Mesendoderm (in vitro differentiated cells): ENCODE data around the gene DERA.
"Not testable (repeated sequence)": the region's sequence is repeated elsewhere in the genome, so short reads cannot be mapped to it uniquely, and the experiment has no call there.

Experiments used
- DNase-seq: peaks from one replicate; pipeline ENCODE4 v3.0.0; 2013
- H2AK5ac ChIP-seq: 2 replicates; pipeline ENCODE4 v1.6.1; 2013; ENCODE audit warnings: low read length, inconsistent platforms
- H2BK120ac ChIP-seq: 2 replicates; pipeline ENCODE4 v1.6.1; 2013; ENCODE audit warnings: low read depth, mild to moderate bottlenecking, low read length, moderate library complexity, mixed read lengths
- H2BK15ac ChIP-seq: replicated peaks from 2 replicates; pipeline ENCODE4 v1.6.1; 2013; ENCODE audit warnings: low read depth, mild to moderate bottlenecking, moderate library complexity
- H2BK5ac ChIP-seq: 2 replicates; pipeline ENCODE4 v1.6.1; 2013; ENCODE audit warnings: low read length, inconsistent platforms
- H3K18ac ChIP-seq: 2 replicates; pipeline ENCODE4 v1.6.1; 2013; ENCODE audit warnings: mild to moderate bottlenecking, low read length, mixed read lengths
- H3K23ac ChIP-seq: one replicate; pipeline ENCODE4 v1.6.1; 2013; ENCODE audit warnings: low read length
- H3K27ac ChIP-seq: 2 replicates; pipeline ENCODE4 v1.5.1; 2013; ENCODE audit warnings: low read depth, mild to moderate bottlenecking, inconsistent platforms, low read length, moderate library complexity
- H3K27me3 ChIP-seq: 2 replicates; pipeline ENCODE4 v1.6.1; 2013; ENCODE audit warnings: low read length, control low read depth, mild to moderate bottlenecking, inconsistent platforms; ENCODE audit not compliant: insufficient read depth, poor library complexity
- H3K36me3 ChIP-seq: 2 replicates; pipeline ENCODE4 v1.6.1; 2013; ENCODE audit warnings: low read length, inconsistent platforms; ENCODE audit not compliant: control insufficient read depth, insufficient read depth
- H3K4ac ChIP-seq: one replicate; pipeline ENCODE4 v1.6.1; 2013; ENCODE audit warnings: low read depth, mild to moderate bottlenecking, low read length, moderate library complexity
- H3K4me1 ChIP-seq: 2 replicates; pipeline ENCODE4 v1.6.1; 2013; ENCODE audit warnings: low read depth, low read length, inconsistent platforms; ENCODE audit not compliant: control insufficient read depth
- H3K4me2 ChIP-seq: 2 replicates; pipeline ENCODE4 v1.6.1; 2013; ENCODE audit warnings: low read length
- H3K4me3 ChIP-seq: 2 replicates; pipeline ENCODE4 v1.5.1; 2013; ENCODE audit warnings: mild to moderate bottlenecking, low read length
- H3K56ac ChIP-seq: one replicate; pipeline ENCODE4 v1.6.1; 2013; ENCODE audit warnings: low read length
- H3K79me1 ChIP-seq: 2 replicates; pipeline ENCODE4 v1.6.1; 2013; ENCODE audit warnings: low read length, inconsistent platforms
- H3K79me2 ChIP-seq: 2 replicates; pipeline ENCODE4 v1.6.1; 2013; ENCODE audit warnings: mild to moderate bottlenecking, low read length; ENCODE audit not compliant: control insufficient read depth, insufficient read depth
- H3K9ac ChIP-seq: 2 replicates; pipeline ENCODE4 v1.6.1; 2013; ENCODE audit warnings: low read length, inconsistent platforms
- H4K5ac ChIP-seq: one replicate; pipeline ENCODE4 v1.6.1; 2013; ENCODE audit warnings: low read length
- H4K8ac ChIP-seq: one replicate; pipeline ENCODE4 v1.6.1; 2013; ENCODE audit warnings: low read depth, mild to moderate bottlenecking, control low read depth, low read length, moderate library complexity
- WGBS: extraction: QIAGEN DNeasy Blood & Tissue Kit; methylation state at CpG from one replicate; pipeline ENCODE4 v1.1.7; 2013; ENCODE audit warnings: low lambda C conversion rate, missing lambda C conversion rate; ENCODE audit not compliant: insufficient coverage; ENCODE audit errors: extremely low coverage; 5-methylcytosine and 5-hydroxymethylcytosine counted together

DERA gene

DNA sequence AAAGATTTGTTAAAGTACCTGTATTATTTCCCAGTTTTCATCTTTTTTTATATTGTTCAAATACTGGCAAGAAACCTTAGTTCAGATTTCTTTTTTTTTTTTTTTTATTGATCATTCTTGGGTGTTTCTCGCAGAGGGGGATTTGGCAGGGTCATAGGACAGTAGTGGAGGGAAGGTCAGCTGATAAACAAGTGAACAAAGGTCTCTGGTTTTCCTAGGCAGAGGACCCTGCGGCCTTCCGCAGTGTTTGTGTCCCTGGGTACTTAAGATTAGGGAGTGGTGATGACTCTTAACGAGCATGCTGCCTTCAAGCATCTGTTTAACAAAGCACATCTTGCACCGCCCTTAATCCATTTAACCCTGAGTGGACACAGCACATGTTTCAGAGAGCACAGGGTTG lies 799 bp downstream of the DERA start:
- H2BK15ac ChIP-seq, DNase-seq, H3K23ac ChIP-seq, H3K18ac ChIP-seq, H3K4ac ChIP-seq, H3K27me3 ChIP-seq, H3K4me1 ChIP-seq, H4K5ac ChIP-seq, H3K36me3 ChIP-seq, H3K4me3 ChIP-seq, H2BK5ac ChIP-seq, H3K79me1 ChIP-seq, H4K8ac ChIP-seq, H3K27ac ChIP-seq, H2BK120ac ChIP-seq, H2AK5ac ChIP-seq, H3K79me2 ChIP-seq: not testable (repeated sequence)
- WGBS, result no CpG with 5 or more reads among the region's 5 CpGs
- Histone ChIP-seq H3K56ac (peak overlapping the region; percentile 96), H3K9ac (peak overlapping the region; percentile 94), H3K4me2 (peak overlapping the region; percentile 91)

DNA sequence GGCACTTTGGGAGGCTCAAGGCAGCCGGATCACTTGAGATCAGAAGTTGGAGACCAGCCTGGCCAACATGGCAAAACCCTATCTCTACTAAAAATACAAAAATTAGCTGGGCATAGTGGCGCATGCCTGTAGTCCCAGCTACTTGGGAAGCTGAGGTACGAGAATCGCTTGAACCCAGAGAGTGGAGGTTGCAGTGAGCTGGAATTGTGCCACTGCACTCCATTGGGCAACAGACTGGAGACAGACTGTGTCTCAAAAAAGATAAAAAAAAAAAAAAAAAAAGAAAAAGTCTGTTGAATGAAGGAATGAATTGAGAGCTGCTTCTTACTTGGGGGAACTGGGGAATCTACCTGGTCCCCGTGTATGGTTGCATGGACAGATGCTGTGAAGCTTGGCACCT lies 3.0 kb downstream of the DERA start:
- H2AK5ac ChIP-seq, H2BK120ac ChIP-seq, H4K5ac ChIP-seq, H2BK15ac ChIP-seq, H4K8ac ChIP-seq, H3K4me1 ChIP-seq, H3K18ac ChIP-seq, H3K79me2 ChIP-seq, H3K27ac ChIP-seq, H3K56ac ChIP-seq, H3K9ac ChIP-seq, DNase-seq, H3K4me3 ChIP-seq, H3K4me2 ChIP-seq, H3K36me3 ChIP-seq, H2BK5ac ChIP-seq, H3K4ac ChIP-seq, H3K79me1 ChIP-seq, H3K27me3 ChIP-seq, H3K23ac ChIP-seq: not testable (repeated sequence)
- WGBS, result no CpG with 5 or more reads among the region's 5 CpGs

DNA sequence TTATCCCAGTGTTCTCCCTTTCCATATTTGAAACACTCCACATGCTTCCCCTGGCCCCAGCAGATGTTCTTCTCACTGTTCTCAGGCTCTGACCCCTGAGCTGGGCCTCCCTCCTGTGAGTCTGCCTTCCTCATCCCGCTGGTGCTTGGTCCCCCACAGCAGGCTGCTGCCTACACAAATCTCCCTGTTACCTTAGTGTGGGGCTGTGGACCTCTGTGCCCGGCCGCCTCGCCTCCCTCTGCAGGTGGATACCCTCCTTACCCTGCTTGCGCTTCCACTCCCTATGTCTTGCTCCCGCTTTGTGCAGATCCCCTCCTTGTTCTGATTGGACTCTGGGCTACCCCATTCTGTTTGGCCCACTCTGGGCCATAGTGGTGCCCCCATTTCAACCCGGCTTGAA lies 6.9 kb downstream of the DERA start:
- no peak for DNase-seq
- Histone ChIP-seq H3K23ac (no peak overlapping the region), H3K79me1 (no peaks in the 10 kb centered on the region), H3K27ac (no peak overlapping the region), H3K79me2 (no peaks in the 10 kb centered on the region), H3K4me1 (peaks cover 2% of the 10 kb centered on the region), H4K8ac (no peak overlapping the region), H4K5ac (no peak overlapping the region), H2BK15ac (no peak overlapping the region), H2BK120ac (no peak overlapping the region), H3K27me3 (no peaks in the 10 kb centered on the region), H3K36me3 (no peaks in the 10 kb centered on the region), H3K9ac (no peak overlapping the region), H2AK5ac (no peak overlapping the region), H3K56ac (no peak overlapping the region), H3K4me2 (no peak overlapping the region), H3K18ac (no peak overlapping the region), H2BK5ac (no peak overlapping the region), H3K4ac (no peak overlapping the region), H3K4me3 (no peak overlapping the region)
- no CpG with 5 or more reads among the region's 7 CpGs for WGBS

DNA sequence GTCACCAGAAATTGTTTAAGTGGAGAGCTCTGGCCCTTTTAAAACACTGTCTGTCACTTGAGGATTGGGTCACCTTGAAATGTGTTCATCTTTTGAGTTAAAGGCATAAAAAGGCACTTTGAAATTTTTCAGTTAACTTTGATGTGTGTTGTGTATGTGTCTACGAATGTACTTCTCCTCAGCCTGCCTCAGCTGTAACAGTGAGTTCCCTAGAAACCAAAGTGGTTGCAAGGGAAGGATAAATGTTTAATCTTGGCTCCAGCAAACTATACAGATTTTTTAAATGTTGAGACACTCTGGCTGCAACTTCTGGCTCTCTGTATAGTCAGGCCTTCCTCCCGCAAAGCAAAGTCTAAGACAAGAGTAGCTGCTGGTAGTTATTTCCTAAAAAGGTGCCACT lies 8.3 kb downstream of the DERA start:
- H3K4me2 ChIP-seq, result no peak overlapping the region
- H4K8ac ChIP-seq, result no peak overlapping the region
- H2BK120ac ChIP-seq, result no peak overlapping the region
- H3K18ac ChIP-seq, result no peak overlapping the region
- no peak overlapping the region for H3K9ac ChIP-seq
- no peak overlapping the region for H3K56ac ChIP-seq
- no peak overlapping the region for H3K27ac ChIP-seq
- H3K23ac ChIP-seq, result no peak overlapping the region
- WGBS, result no CpG with 5 or more reads among the region's 2 CpGs
- H3K4me1 ChIP-seq, result peaks cover 2% of the 10 kb centered on the region
- H3K27me3 ChIP-seq, result no peaks in the 10 kb centered on the region
- DNase-seq, result no peak
- H3K4me3 ChIP-seq, result no peak overlapping the region
- H3K79me1 ChIP-seq, result no peaks in the 10 kb centered on the region
- H3K4ac ChIP-seq, result no peak overlapping the region
- H2BK15ac ChIP-seq, result no peak overlapping the region
- no peaks in the 10 kb centered on the region for H3K36me3 ChIP-seq
- H4K5ac ChIP-seq, result no peak overlapping the region
- no peaks in the 10 kb centered on the region for H3K79me2 ChIP-seq
- no peak overlapping the region for H2AK5ac ChIP-seq
- H2BK5ac ChIP-seq, result no peak overlapping the region

DNA sequence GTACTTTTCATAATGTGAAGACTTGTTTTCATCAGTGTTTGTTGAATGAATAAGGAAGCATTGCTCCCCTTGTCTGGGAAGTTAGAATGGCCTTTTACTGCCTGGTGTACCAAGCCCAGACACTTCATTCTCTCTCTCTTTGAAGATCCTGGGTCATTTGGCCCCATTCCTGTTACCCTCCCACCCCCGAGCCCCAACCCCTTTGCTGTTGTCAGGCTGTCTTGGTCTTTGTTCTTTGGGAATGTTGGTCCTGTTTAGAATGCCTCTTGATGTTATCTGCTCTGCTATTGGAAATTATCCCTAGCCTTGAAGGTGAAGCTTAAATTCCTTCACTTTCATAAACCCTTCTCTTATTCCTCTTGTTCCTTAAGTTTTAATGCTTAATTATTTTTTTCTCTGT lies 13.8 kb downstream of the DERA start:
- peaks cover 5% of the 10 kb centered on the region for H3K4me1 ChIP-seq

DNA sequence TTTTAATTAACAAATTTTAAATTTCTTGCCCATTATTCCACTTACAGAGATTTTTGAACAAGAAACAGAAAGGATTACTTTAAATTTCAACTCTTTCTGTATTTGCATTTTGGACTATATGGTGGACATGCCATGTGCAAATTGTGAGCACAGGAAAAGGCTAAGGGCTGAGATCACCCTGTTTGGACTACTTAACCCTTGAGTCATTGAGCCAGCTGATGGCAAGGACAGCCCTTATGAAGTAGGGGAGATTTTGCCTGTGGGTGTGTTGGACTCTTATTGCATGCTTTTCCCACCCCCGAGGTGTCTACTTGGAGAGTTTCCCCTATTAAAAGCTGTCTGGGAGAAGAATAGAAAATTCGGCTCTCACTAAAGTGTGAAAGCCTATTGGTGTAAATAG lies 17.2 kb downstream of the DERA start:
- Histone ChIP-seq H4K8ac (no peak overlapping the region), H3K27ac (no peak overlapping the region), H3K4me1 (peaks cover 5% of the 10 kb centered on the region), H3K4me3 (no peak overlapping the region), H3K4me2 (no peak overlapping the region), H2BK15ac (no peak overlapping the region), H3K79me2 (no peaks in the 10 kb centered on the region), H3K23ac (no peak overlapping the region), H3K9ac (no peak overlapping the region), H3K56ac (no peak overlapping the region), H3K18ac (peak overlapping the region; percentile 82), H2BK5ac (no peak overlapping the region), H3K4ac (no peak overlapping the region), H3K36me3 (no peaks in the 10 kb centered on the region), H2AK5ac (no peak overlapping the region), H3K79me1 (no peaks in the 10 kb centered on the region), H4K5ac (no peak overlapping the region), H2BK120ac (no peak overlapping the region), H3K27me3 (no peaks in the 10 kb centered on the region)
- DNase-seq, result peak; percentile 68
- no CpG with 5 or more reads among the region's 2 CpGs for WGBS

More for the DNA sequence above, 13.8 kb downstream of the DERA start:
- Histone ChIP-seq H2BK15ac (no peak overlapping the region), H3K36me3 (no peaks in the 10 kb centered on the region), H3K79me1 (no peaks in the 10 kb centered on the region), H2AK5ac (no peak overlapping the region), H2BK120ac (no peak overlapping the region), H2BK5ac (no peak overlapping the region), H3K79me2 (no peaks in the 10 kb centered on the region), H4K8ac (no peak overlapping the region), H3K18ac (peak overlapping the region; percentile 68), H3K27me3 (no peaks in the 10 kb centered on the region), H3K56ac (no peak overlapping the region), H3K4me3 (no peak overlapping the region), H3K23ac (no peak overlapping the region), H4K5ac (no peak overlapping the region), H3K4me2 (no peak overlapping the region), H3K4ac (no peak overlapping the region), H3K27ac (no peak overlapping the region), H3K9ac (no peak overlapping the region)
- DNase-seq, result peak; percentile 70
- no CpG with 5 or more reads among the region's 1 CpG for WGBS
